Mucosa of stomach (tissue), 1 donor: Measurements from ENCODE around the gene CNPY2.
A peak's percentile ranks its signal among the peaks of the same experiment; 100 is the strongest.
"Not testable (repeated sequence)": the region's sequence is repeated elsewhere in the genome, so short reads cannot be mapped to it uniquely, and the experiment has no call there.

ENCODE experiments used
- H3K27me3 ChIP-seq: one replicate; pipeline ENCODE4 v1.7.0; 2013; ENCODE audit warnings: mild to moderate bottlenecking, low read length; ENCODE audit not compliant: control insufficient read depth, insufficient read depth
- H3K36me3 ChIP-seq: one replicate; pipeline ENCODE4 v1.7.0; 2013; ENCODE audit warnings: low read length; ENCODE audit not compliant: control insufficient read depth, insufficient read depth
- H3K4me1 ChIP-seq: one replicate; pipeline ENCODE4 v1.7.0; 2013; ENCODE audit warnings: mild to moderate bottlenecking, low read length; ENCODE audit not compliant: control insufficient read depth, insufficient read depth
- H3K4me3 ChIP-seq: one replicate; pipeline ENCODE4 v1.7.0; 2013; ENCODE audit warnings: low read length
- H3K9ac ChIP-seq: one replicate; pipeline ENCODE4 v1.7.0; 2013; ENCODE audit warnings: mild to moderate bottlenecking, low read length, moderate library complexity
- H3K9me3 ChIP-seq: one replicate; pipeline ENCODE4 v1.7.0; 2013; ENCODE audit warnings: mild to moderate bottlenecking, low read length, moderate library complexity; ENCODE audit not compliant: control insufficient read depth
- donor health status: Pancreatic carcinoma.

Gene CNPY2

GRCh38 chr12:56304276-56304675 is 11.5 kb downstream of the CNPY2 start:
- Histone ChIP-seq H3K4me3 (no peak overlapping the region), H3K36me3 (no peaks in the 10 kb centered on the region), H3K27me3 (no peaks in the 10 kb centered on the region)

GRCh38 chr12:56300644-56301464 is 14.9 kb downstream of the CNPY2 start:
- Histone ChIP-seq H3K4me3 (peak overlapping the region; percentile 16), H3K4me1 (peaks cover 31% of the 10 kb centered on the region), H3K9ac (peak overlapping the region; percentile 76)

More at GRCh38 chr12:56304276-56304675, 11.5 kb downstream of the CNPY2 start:
- H3K9me3 ChIP-seq: no peaks in the 10 kb centered on the region
- peaks cover 21% of the 10 kb centered on the region for H3K4me1 ChIP-seq
- H3K9ac ChIP-seq: no peak overlapping the region

GRCh38 chr12:56299853-56300643 is 15.7 kb downstream of the CNPY2 start, which contains the start of gene CS:
CS (minus strand) TSS chr12:56300330; CDS start chr12:56300201, 129 bp downstream.
- Histone ChIP-seq H3K27me3 (no peaks in the 10 kb centered on the region), H3K4me3 (peak within 1 kb of the TSS; percentile 76), H3K9ac (peak within 1 kb of the TSS; percentile 76), H3K4me1 (peaks cover 31% of the 10 kb centered on the region), H3K9me3 (no peaks in the 10 kb centered on the region), H3K36me3 (no peaks in the 10 kb centered on the region)

More at GRCh38 chr12:56300644-56301464, 14.9 kb downstream of the CNPY2 start:
- H3K9me3 ChIP-seq: no peaks in the 10 kb centered on the region
- H3K36me3 ChIP-seq: no peaks in the 10 kb centered on the region
- no peaks in the 10 kb centered on the region for H3K27me3 ChIP-seq

- Histone ChIP-seq H3K4me3 (peak overlapping the region; percentile 76), H3K9ac (peak overlapping the region; percentile 76), H3K36me3 (no peaks in the 10 kb centered on the region), H3K27me3 (no peaks in the 10 kb centered on the region), H3K9me3 (no peaks in the 10 kb centered on the region), H3K4me1 (peaks cover 31% of the 10 kb centered on the region)
Observed at GRCh38 chr12:56299308-56299852, 16.4 kb downstream of the CNPY2 start.

- H3K4me1 ChIP-seq: peaks cover 31% of the 10 kb centered on the region
- H3K9me3 ChIP-seq: no peaks in the 10 kb centered on the region
- H3K9ac ChIP-seq: peak overlapping the region; percentile 76
- H3K4me3 ChIP-seq: peak overlapping the region; percentile 76
- H3K27me3 ChIP-seq: no peaks in the 10 kb centered on the region
- H3K36me3 ChIP-seq: no peaks in the 10 kb centered on the region
Observed at GRCh38 chr12:56298828-56299227, 17.0 kb downstream of the CNPY2 start.

DNA sequence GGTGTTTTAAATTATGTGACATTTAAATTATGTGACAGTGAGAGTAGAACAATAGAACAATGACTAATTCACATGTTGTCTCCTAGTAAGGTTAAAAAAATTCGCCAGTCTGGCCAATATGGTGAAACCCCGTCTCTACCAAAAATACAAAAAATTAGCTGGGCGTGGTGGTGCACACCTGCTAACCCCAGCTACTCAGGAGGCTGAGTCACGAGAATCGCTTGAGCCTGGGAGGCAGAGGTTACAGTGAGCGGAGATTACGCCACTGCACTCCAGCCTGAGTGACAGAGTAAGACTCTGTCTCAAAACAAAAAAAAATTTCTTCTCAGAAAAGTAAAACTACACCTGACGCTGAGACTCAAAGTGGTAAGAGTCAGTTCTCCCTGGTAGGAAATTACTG is 18.4 kb downstream of the CNPY2 start:
- Histone ChIP-seq H3K9me3 (no peaks in the 10 kb centered on the region), H3K9ac (no peak overlapping the region), H3K4me3 (no peak overlapping the region)

GRCh38 chr12:56296295-56296694 is 19.5 kb downstream of the CNPY2 start:
- Histone ChIP-seq H3K9ac (peak overlapping the region; percentile 1), H3K27me3 (no peaks in the 10 kb centered on the region), H3K4me1 (peaks cover 21% of the 10 kb centered on the region), H3K36me3 (no peaks in the 10 kb centered on the region), H3K4me3 (no peak overlapping the region), H3K9me3 (no peaks in the 10 kb centered on the region)

More for the DNA sequence above, 18.4 kb downstream of the CNPY2 start:
- Histone ChIP-seq H3K27me3 (no peaks in the 10 kb centered on the region), H3K36me3 (no peaks in the 10 kb centered on the region), H3K4me1 (peaks cover 31% of the 10 kb centered on the region)

GRCh38 chr12:56293795-56294194 is 22.0 kb downstream of the CNPY2 start:
- H3K4me3 ChIP-seq: no peak overlapping the region

DNA sequence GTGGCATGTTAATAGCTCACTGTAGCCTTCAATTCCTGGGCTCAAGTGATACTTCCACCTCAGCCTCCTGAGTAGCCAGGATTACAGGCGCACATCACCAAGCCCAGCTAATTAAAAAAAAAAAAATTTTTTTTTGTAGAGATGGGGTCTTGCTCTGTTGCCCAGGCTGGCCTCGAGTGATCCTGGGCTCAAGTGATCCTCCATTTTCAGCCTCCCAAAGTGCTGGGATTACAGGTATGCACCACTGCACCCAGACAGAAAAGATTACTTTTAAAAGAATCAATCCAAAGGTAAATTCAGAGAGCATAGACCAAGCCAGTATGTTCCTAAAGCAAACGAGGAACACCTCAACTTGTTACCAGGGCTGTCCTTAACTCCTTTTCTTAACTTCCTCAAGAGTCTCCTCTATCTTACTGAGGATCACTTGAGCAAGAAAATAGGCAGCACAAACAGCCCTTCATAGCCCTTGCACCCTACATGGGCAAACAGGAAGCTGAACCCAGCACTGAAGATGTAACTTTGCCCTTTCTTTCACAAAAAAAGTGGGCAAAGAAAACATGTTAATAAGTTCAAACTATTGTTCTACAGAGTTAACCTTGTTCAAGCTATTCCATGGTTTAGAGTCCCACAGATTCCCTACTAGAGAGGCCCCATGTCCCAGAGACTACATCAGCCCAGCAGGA is 26.9 kb downstream of the CNPY2 start:
- H3K27me3 ChIP-seq: no peaks in the 10 kb centered on the region
- no peaks in the 10 kb centered on the region for H3K36me3 ChIP-seq
- no peaks in the 10 kb centered on the region for H3K9me3 ChIP-seq
- H3K9ac ChIP-seq: no peak overlapping the region
- no peak overlapping the region for H3K4me3 ChIP-seq
- H3K4me1 ChIP-seq: no peaks in the 10 kb centered on the region

More at GRCh38 chr12:56293795-56294194, 22.0 kb downstream of the CNPY2 start:
- Histone ChIP-seq H3K9me3 (no peaks in the 10 kb centered on the region), H3K4me1 (peaks cover 5% of the 10 kb centered on the region), H3K9ac (no peak overlapping the region), H3K27me3 (no peaks in the 10 kb centered on the region), H3K36me3 (no peaks in the 10 kb centered on the region)

GRCh38 chr12:56286044-56286830 is 29.6 kb downstream of the CNPY2 start:
- H3K9me3 ChIP-seq: no peaks in the 10 kb centered on the region
- H3K27me3 ChIP-seq: no peaks in the 10 kb centered on the region
- no peak overlapping the region for H3K4me3 ChIP-seq
- H3K4me1 ChIP-seq: no peaks in the 10 kb centered on the region
- no peak overlapping the region for H3K9ac ChIP-seq
- H3K36me3 ChIP-seq: no peaks in the 10 kb centered on the region

DNA sequence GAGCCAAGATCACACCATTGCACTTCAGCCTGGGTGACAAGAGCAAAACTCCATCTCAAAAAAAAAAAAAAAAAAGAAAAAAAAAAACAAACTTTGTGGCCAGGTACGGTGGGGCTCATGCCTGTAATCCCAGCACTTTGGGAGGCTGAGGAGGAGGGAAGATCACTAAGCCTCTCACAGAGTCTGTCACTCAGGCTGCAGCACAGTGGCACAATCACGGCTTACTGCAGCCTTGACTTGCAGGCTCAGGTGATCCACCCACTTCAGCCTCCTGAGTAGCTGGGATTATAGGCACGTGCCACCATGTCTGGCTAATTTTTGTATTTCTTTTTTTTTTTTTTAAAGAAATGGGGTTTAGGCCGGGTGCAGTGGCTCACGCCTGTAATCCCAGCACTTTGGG is 31.5 kb downstream of the CNPY2 start:
- not testable (repeated sequence) for H3K9me3 ChIP-seq, H3K27me3 ChIP-seq, H3K9ac ChIP-seq, H3K4me1 ChIP-seq, H3K4me3 ChIP-seq, H3K36me3 ChIP-seq
